Measurements from ENCODE around the gene FN1. TPM values are rescaled to one million over a fixed set of nuclear protein-coding genes. Genes with fewer than 3 reads are reported as not detected.

FN1 gene
- total RNA-seq, 1 donor from 2014 or later = not detected

DNA sequence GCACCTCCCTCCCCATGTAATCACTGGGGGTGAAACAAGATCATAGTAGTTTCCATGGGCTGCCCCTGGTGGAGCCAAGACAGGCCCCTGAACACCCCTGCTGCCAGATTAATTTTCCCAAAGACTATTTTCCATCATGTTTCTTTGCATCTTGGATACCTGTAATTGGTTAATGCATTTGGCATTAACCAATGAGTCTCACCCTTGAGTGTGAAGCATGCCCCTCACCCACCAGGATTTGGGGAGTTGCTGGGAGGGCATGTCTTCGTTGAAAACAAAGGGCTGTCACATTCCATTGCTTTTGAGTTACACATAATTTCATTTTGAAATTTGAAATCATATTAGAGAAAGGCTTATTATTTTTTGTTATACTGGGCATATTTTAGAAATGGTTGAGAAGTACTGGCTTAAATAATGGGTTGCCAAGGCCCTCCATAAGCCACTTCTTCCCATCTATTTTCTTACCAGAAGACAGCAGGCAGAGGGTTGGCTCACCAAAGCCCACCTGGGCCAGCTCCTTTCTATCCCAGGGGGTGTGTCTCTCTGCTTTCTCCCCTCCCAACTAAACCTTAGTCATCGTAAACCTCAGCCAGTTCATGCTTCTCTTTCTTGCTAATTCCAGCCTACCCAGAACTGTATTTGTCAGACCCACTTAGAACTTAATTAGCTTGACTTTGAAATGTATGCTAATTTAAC, 72.3 kb downstream of the FN1 start:
- H3K9me3 Mint-ChIP-seq = no peaks in the 10 kb centered on the region
- DNase-seq (no peak), ATAC-seq (ENCODE audit: low read depth) (no peak)
- ChIA-PET POLR2A (no interaction called here), CTCF (no interaction called here)
- H3K36me3 Mint-ChIP-seq (ENCODE audit: low read depth) = peaks cover 43% of the 10 kb centered on the region
- intact Hi-C loops (cut with micrococcal nuclease) = no loop called here
- peaks cover 3% of the 10 kb centered on the region for H3K4me1 Mint-ChIP-seq
- no peak overlapping the region for H3K27ac Mint-ChIP-seq
- TF ChIP-seq, protein P1, sequence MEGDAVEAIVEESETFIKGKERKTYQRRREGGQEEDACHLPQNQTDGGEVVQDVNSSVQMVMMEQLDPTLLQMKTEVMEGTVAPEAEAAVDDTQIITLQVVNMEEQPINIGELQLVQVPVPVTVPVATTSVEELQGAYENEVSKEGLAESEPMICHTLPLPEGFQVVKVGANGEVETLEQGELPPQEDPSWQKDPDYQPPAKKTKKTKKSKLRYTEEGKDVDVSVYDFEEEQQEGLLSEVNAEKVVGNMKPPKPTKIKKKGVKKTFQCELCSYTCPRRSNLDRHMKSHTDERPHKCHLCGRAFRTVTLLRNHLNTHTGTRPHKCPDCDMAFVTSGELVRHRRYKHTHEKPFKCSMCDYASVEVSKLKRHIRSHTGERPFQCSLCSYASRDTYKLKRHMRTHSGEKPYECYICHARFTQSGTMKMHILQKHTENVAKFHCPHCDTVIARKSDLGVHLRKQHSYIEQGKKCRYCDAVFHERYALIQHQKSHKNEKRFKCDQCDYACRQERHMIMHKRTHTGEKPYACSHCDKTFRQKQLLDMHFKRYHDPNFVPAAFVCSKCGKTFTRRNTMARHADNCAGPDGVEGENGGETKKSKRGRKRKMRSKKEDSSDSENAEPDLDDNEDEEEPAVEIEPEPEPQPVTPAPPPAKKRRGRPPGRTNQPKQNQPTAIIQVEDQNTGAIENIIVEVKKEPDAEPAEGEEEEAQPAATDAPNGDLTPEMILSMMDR (IDR thresholded peaks at IDR 0.05) = no peak
- no peak overlapping the region for H3K4me3 Mint-ChIP-seq
- no peaks in the 10 kb centered on the region for H3K27me3 Mint-ChIP-seq

DNA sequence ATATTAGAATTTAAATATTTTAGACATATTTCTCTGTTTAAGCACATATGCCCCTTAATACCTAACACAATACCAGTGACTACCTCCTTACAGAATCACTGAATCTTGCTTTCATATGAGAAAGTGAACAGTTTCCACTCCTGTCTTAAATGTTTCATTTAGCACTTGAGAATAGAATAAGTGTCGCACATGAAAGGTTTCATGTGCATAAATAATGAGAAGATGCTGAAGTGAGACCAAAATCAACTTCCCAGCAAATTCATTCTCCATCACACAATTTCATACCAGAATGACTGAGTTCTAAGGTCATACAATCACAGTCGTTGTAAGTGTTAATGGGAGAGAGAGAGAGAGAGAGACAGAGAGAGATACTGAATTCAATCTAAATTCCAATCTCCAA, 72.8 kb downstream of the FN1 start:
- POLR2A ChIA-PET = no interaction called here
- CTCF ChIA-PET = no interaction called here
- TF ChIP-seq, protein P1 (IDR thresholded peaks at IDR 0.05) = no peak
- Mint-ChIP-seq H3K36me3 (ENCODE audit: low read depth) (peaks cover 43% of the 10 kb centered on the region), H3K4me3 (no peak overlapping the region), H3K27me3 (no peaks in the 10 kb centered on the region), H3K9me3 (no peaks in the 10 kb centered on the region), H3K4me1 (peaks cover 3% of the 10 kb centered on the region), H3K27ac (no peak overlapping the region)
- intact Hi-C loops (cut with micrococcal nuclease) = no loop called here
- DNase-seq = no peak
- no peak for ATAC-seq (ENCODE audit: low read depth)

DNA sequence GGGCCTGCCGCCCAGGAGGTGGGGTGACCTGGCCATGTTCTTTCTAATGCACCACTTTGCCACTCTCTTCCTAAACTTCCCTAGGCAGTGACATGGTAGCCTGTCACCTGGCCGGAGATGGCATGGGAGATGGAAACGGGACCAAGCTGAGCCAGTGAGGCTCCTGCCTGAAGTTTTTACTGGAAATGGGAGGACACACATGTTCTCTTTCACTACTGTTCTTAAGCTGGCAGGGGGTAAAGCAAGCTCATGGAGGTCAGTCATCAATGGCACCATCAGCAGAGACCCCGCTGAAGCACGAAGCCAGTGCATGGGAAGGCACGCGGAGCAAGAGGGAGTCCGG, 73.3 kb downstream of the FN1 start:
- DNase-seq = no peak
- peaks cover 41% of the 10 kb centered on the region for H3K36me3 Mint-ChIP-seq (ENCODE audit: low read depth)
- H3K27ac Mint-ChIP-seq = no peak overlapping the region
- H3K4me1 Mint-ChIP-seq = peaks cover 3% of the 10 kb centered on the region
- ChIA-PET POLR2A (no interaction called here), CTCF (no interaction called here)
- no peaks in the 10 kb centered on the region for H3K27me3 Mint-ChIP-seq
- TF ChIP-seq, protein P1 (IDR thresholded peaks at IDR 0.05) = no peak
- H3K4me3 Mint-ChIP-seq = no peak overlapping the region
- intact Hi-C loops (cut with micrococcal nuclease) = no loop called here
- H3K9me3 Mint-ChIP-seq = no peaks in the 10 kb centered on the region
- ATAC-seq (ENCODE audit: low read depth) = no peak

DNA sequence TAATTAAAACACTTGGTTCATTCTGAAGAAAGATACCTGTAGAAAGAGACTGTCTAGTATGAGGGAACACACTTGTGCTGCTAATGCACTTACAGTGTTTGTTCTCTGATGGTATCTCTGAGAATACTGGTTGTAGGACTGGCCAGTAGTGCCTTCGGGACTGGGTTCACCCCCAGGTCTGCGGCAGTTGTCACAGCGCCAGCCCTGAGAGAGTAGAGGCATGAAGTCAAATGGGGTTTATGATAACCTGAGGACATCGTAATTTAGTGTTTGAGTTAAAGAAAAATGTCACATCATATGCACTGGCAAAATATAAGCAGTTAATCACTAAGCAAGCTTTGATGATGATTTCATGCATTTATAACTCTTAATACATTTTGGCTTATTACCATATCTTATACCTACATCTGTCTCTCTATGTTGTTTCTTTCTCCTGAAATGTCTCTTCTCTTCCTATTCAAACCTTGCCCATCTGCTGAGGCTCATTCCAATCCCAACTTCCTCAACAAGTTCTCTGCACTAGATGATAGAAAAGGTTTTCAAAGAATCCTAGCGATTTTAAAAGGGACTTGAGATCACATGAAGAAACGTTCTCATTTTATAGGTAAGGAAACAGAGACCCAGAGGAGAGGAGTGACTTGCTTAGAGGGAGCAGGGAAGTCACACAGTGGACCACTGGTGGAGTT, 73.8 kb downstream of the FN1 start:
- CTCF ChIA-PET = interaction anchor here (0.7 kb wide), 1 partner anchor 897 kb away, joined by 4 read pairs; no protein-coding TSS in a partner anchor
- POLR2A ChIA-PET = no interaction called here
- ATAC-seq (ENCODE audit: low read depth) (no peak), DNase-seq (no peak)
- TF ChIP-seq, protein P1 (IDR thresholded peaks at IDR 0.05) = no peak
- Mint-ChIP-seq H3K4me3 (no peak overlapping the region), H3K4me1 (peaks cover 3% of the 10 kb centered on the region), H3K9me3 (no peaks in the 10 kb centered on the region), H3K27ac (no peak overlapping the region), H3K27me3 (no peaks in the 10 kb centered on the region), H3K36me3 (ENCODE audit: low read depth) (peaks cover 43% of the 10 kb centered on the region)
- intact Hi-C loops (cut with micrococcal nuclease) = no loop called here

DNA sequence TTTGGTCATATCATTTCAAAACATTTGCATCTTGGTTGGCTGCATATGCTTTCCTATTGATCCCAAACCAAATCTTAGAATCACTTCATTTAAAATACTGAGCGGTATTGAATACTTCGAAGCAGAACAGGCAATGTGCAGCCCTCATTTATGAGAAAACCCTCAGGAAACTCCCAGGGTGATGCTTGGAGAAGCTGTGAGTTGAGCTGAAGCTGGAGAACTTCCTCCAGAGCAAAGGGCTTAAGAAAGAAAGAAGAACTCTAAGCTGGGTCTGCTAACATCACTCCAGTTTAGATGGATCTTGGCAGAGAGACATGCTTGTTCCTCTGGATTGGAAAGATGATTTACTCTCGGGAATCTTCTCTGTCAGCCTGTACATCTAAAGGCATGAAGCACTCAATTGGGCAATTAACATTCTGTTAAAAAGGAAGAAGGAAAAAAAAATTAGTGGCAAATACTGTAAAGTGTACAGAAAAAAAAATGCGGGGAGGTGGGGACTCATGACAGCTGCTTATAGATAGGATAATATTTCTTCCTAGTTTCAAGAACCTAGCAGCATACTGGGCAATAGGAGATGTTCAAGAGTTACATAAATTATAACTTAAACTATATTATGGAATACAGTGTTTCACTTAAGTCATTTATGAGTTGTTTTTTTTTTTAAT, 74.5 kb downstream of the FN1 start:
- Mint-ChIP-seq H3K9me3 (no peaks in the 10 kb centered on the region), H3K27ac (no peak overlapping the region), H3K36me3 (ENCODE audit: low read depth) (peaks cover 45% of the 10 kb centered on the region), H3K4me3 (no peak overlapping the region), H3K27me3 (no peaks in the 10 kb centered on the region), H3K4me1 (peaks cover 3% of the 10 kb centered on the region)
- DNase-seq = no peak
- intact Hi-C loops (cut with micrococcal nuclease) = no loop called here
- ATAC-seq (ENCODE audit: low read depth) = no peak
- CTCF ChIA-PET = interaction anchor here (0.7 kb wide), 1 partner anchor 897 kb away, joined by 4 read pairs; no protein-coding TSS in a partner anchor
- TF ChIP-seq, protein P1 (IDR thresholded peaks at IDR 0.05) = no peak
- POLR2A ChIA-PET = no interaction called here
